Activated gamma-delta T cell treated with anti-CD3 and anti-CD28 coated beads, Interleukin-2, amount 50 U/mL, for 16 hours (primary cell): Measurements from ENCODE around the gene CLEC18C.
"Not testable (repeated sequence)": the region's sequence is repeated elsewhere in the genome, so short reads cannot be mapped to it uniquely, and the experiment has no call there.

ENCODE experiments used
- DNase-seq: peaks from one replicate; pipeline ENCODE4 v3.0.0-alpha.2; 2020; ENCODE audit warnings: low read depth

The CLEC18C gene

DNA sequence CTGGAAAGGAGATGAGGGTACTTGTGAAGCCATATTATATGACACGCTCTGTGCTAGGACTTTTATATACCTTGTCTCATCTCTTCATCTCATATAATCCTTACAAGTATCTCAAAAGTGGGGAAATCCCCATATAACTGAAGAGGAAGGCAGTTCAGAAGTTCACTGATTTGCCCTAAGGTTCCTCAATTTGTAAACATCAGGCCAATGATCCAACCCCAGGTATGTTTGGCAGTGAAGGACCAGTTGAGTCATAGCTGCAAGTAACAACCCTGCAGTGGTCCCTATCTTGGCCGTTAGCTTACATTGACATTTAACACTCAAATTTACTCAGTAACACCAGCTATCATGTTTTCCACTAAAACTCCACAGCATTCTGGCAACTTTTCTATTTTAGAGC is 45.0 kb downstream of the CLEC18C start:
- not testable (repeated sequence) for DNase-seq

DNA sequence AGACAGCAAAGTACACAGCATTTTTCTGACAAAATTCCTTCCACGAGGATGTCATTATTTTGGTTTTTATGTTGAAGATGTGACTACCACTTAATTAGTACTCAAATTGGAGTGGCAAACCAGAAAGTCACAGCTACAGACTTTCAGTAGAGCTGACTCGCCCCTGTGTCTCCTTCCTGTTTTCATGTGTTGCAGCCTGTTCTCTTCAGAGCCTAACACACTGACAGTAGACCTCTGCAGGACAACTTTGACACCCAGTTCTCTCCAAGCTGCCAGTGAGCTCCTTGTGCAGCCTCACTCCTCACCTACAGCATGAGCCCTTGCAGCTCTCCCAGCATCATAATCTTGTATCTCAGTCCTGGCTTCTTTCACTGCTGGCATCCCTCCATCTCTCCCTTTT is 49.0 kb downstream of the CLEC18C start:
- DNase-seq, result not testable (repeated sequence)

DNA sequence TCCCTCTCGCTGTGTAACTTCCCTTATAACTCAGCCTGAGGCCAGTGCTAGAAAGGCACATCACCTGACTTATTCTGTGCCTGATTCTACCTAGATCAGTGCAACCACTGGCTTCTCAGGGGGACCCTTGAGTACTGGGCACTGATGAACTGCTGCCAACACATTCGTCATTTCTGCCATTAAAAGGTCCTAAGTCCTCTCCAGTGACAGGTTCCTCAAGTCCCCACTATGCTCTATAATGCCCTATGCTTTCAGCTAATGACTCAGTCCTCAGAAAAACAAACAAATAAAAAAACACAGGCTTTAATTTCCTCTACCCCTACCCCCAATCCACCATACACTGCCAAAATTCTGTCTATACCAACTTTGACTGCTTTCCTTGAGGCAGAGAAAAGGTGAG is 49.6 kb downstream of the CLEC18C start:
- DNase-seq, result not testable (repeated sequence)

DNA sequence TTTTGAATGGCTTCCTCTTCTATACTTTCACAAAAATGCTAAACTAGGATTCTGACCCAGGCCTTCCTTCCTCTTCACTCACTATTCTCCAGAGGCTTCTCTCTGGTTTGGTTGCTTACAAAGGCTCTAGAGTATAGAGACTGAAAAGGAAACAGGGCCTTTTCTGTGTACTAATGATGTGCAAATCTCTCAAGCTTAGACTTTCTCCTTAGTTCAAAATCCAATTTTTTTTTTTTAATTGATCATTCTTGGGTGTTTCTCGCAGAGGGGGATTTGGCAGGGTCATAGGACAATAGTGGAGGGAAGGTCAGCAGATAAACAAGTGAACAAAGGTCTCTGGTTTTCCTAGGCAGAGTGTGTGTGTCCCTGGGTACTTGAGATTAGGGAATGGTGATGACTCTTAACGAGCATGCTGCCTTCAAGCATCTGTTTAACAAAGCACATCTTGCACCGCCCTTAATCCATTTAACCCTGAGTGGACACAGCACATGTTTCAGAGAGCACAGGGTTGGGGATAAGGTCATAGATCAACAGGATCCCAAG is 50.5 kb downstream of the CLEC18C start:
- DNase-seq, result not testable (repeated sequence)

DNA sequence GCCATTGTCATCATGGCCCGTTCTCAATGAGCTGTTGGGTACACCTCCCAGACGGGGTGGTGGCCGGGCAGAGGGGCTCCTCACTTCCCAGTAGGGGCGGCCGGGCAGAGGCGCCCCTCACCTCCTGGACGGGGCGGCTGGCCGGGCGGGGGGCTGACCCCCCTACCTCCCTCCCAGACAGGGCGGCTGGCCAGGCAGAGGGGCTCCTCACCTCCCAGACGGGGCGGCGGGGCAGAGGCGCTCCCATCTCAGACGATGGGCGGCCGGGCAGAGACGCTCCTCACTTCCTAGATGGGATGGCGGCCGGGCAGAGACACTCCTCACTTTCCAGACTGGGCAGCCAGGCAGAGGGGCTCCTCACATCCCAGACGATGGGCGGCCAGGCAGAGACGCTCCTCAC is 51.1 kb downstream of the CLEC18C start:
- DNase-seq, result not testable (repeated sequence)

DNA sequence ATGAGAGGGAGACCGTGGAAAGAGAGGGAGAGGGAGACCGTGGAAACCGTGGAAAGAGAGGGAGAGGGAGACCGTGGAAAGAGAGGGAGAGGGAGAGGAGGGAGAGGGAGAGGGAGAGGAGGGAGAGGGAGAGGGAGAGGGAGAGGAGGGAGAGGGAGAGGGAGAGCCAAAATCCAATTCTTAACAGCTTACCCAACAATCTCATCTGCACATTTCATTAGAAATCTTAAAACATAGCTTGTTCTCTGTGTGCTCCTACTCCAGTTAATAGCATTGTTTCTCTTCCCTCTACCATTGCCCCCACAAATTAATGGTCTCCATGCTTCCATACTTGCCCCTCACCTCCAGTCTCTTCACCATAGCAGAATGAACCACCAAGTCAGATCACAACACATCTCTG is 51.8 kb downstream of the CLEC18C start:
- not testable (repeated sequence) for DNase-seq

DNA sequence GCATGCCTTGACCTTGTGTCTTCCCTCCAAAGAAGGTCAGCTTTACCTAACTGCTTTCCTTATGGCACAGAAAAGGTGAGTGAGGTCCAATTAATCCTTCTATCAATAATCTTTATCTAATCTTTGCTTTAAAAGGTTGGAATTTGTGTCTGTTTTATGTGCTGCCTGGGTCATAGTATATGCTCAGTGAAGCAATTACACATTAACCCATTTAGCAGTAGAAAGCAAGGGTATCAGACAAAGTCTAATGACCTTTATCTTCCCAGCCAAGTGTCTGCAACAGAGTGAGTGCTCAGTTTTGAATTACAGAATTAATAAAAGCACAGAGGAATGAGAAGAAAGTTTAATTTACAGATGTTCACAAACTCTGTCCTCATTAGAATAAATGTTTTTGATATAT is 52.4 kb downstream of the CLEC18C start:
- not testable (repeated sequence) for DNase-seq

DNA sequence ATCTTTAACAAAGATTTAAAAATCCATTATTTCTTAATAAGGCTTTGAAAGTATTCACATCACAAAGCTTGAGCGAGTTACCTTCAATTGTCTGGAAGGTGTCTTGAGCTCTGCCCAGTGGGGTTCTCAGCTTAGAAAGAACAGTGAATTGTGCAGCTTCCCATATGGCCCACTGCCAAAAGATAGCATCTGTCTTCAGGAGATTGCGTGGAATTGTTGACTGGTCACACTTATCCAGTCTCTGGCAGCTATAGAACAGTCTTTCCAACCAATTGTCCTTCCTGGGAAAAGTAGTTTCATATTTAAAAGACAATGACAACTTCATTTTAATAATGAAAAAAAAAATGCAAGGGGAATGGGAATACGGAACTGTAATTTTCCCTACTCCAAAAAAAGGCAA is 58.2 kb downstream of the CLEC18C start:
- DNase-seq, result not testable (repeated sequence)
